Measurements from ENCODE around the gene MAGEL2. TPM values are rescaled to one million over a fixed set of nuclear protein-coding genes. Genes with fewer than 3 reads are reported as not detected.

Gene MAGEL2
- total RNA-seq, 4 donors from 2014 or later = 0.20 to 0.60 (median 0.22) TPM; not detected in 1

DNA sequence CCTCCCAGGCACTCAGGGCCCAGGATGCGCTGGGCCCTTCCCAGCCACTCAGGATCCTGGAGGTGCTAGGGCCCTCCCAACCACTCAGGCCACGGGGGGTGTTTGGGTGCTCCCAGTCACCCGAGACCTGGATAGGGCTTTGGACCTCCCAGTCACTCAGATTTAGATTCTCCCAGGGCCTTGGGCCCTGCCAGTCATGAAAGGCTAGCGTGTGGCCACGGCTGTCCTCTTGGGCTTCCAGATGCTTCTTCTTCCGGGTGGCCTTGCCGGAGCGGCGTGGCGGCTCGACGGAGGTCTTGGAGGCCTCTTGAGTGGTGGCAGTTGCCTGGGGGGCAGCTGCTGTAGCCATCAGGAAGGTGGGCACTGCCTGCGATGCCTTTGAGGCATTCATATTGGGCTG lies 2.8 kb downstream of the MAGEL2 start:
- H3K27me3 ChIP-seq = peaks cover 0 to 14% of the 10 kb centered on the region in 2 donors
- 89 to 94% methylated on average over 7 to 13 of the region's 13 CpGs for WGBS, 2 donors
- TF ChIP-seq CTCF (IDR thresholded peaks at IDR 0.05) (no peak), EP300 (IDR thresholded peaks at IDR 0.05) (no peak), POLR2A (IDR thresholded peaks at IDR 0.05) (no peak)
- no peaks in the 10 kb centered on the region for H3K36me3 ChIP-seq
- no peaks in the 10 kb centered on the region for H3K9me3 ChIP-seq
- H3K27ac ChIP-seq = no peak overlapping the region
- no peak for DNase-seq (ENCODE audit: low spot score in 2 of 2)
- peaks cover 0 to 18% (median 0%) of the 10 kb centered on the region in 4 donors for H3K4me1 ChIP-seq
- no peak overlapping the region for H3K4me3 ChIP-seq

DNA sequence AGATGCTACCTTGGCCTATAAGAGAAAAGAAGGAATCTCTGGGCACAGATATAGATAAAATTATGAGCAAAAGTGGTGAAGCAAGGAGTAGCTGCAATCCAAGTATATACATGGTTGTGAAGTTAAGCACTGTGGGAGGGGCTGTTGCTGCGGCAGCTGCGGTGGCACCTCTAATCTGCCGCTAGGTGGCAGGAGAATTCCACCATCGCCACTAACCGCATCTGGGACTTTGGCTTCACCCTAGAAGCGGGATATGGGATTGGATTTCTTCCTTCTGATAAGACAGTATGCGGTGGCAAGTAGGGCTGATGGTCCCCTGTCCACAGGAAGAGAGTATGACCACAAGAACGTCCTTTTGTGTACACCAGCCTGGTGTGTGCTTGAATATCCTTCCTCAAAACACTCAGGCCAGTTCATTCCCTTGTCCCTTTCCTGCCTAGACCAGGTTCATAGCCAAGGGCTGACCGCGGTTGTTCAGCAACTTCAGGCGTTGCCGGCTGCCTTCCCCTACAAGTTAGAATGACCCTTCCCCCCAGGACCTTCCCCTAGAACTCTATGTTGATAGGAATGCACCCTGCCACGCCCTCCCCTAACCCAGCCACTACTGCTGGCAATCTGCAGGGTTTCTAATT lies 5.1 kb downstream of the MAGEL2 start:
- Histone ChIP-seq H3K27ac (no peak overlapping the region), H3K4me3 (no peak overlapping the region), H3K4me1 (peaks cover 0 to 9% (median 0%) of the 10 kb centered on the region in 4 donors), H3K9me3 (no peaks in the 10 kb centered on the region), H3K27me3 (peaks cover 0 to 10% of the 10 kb centered on the region in 2 donors), H3K36me3 (no peaks in the 10 kb centered on the region)
- DNase-seq (ENCODE audit: low spot score in 2 of 2) = peak in 1 of 2 donors; percentile 32
- TF ChIP-seq EP300 (IDR thresholded peaks at IDR 0.05) (no peak), CTCF (IDR thresholded peaks at IDR 0.05) (peak; percentile 70 to 77 (median 73)), POLR2A (IDR thresholded peaks at IDR 0.05) (no peak)
- 22 to 24% methylated on average over 13 of the region's 13 CpGs for WGBS, 2 donors

GRCh38 chr15:23634181-23634580 lies 13.5 kb downstream of the MAGEL2 start:
- DNase-seq (ENCODE audit: low spot score in 2 of 2) = no peak
- H3K9me3 ChIP-seq = no peaks in the 10 kb centered on the region
- H3K4me1 ChIP-seq = no peaks in the 10 kb centered on the region
- TF ChIP-seq POLR2A (IDR thresholded peaks at IDR 0.05) (no peak), CTCF (IDR thresholded peaks at IDR 0.05) (no peak), EP300 (IDR thresholded peaks at IDR 0.05) (no peak)
- peaks cover 0 to under 1% of the 10 kb centered on the region in 2 donors for H3K27me3 ChIP-seq
- no peak overlapping the region for H3K4me3 ChIP-seq
- no peaks in the 10 kb centered on the region for H3K36me3 ChIP-seq
- H3K27ac ChIP-seq = no peak overlapping the region
- 62 to 64% methylated on average over 6 to 8 of the region's 8 CpGs for WGBS, 2 donors

DNA sequence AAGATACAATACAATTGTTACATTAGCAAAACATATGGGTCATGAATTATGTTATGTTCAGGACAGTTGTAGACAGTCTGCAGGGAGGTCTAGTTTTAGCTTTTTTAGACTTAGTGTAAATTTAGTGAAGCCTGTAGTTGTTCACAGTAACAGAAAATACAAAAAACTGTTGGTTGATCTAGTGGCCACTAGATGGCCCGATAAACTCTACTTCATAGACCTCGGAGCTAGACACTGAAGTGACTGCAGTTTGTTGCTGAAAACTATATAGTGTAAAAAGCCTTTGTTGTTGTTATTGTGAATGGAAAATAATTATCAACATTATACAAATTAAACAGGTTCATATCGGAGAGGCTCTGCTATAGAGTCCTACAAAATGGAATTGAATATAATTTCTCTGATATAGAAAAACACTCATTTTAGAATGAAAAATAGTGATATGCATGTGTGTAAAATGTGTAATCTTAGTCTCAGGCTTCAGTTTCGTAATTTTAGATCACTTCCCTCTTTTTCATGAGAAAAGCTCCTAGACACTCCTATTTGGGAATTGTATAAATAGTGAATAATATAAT lies 18.3 kb downstream of the MAGEL2 start:
- WGBS, 2 donors = 27 to 30% methylated on average over 4 of the region's 4 CpGs

More for the DNA sequence above, 18.3 kb downstream of the MAGEL2 start:
- TF ChIP-seq CTCF (IDR thresholded peaks at IDR 0.05) (peak in 2 of 5 experiments; percentile 11 to 48), POLR2A (IDR thresholded peaks at IDR 0.05) (no peak)
- no peak for DNase-seq (ENCODE audit: low spot score in 2 of 2)
- H3K27me3 ChIP-seq = peaks cover 0 to 8% of the 10 kb centered on the region in 2 donors
- H3K36me3 ChIP-seq = no peaks in the 10 kb centered on the region
- no peak overlapping the region for H3K4me3 ChIP-seq
- no peak overlapping the region for H3K27ac ChIP-seq
- no peaks in the 10 kb centered on the region for H3K4me1 ChIP-seq
- H3K9me3 ChIP-seq = no peaks in the 10 kb centered on the region

All from tibial nerve (tissue), 4 donors.